ENCODE results near the gene PTTG1.
A peak's percentile ranks its signal among the peaks of the same experiment; 100 is the strongest.

Gene PTTG1

GRCh38 chr5:160418561-160419457 is 2.8 kb upstream of the PTTG1 start, which contains the start of gene SLU7:
Gene SLU7 (minus strand): TSS chr5:160419081. CDS start chr5:160415294, 3,787 bp downstream.
- H3K4me3 ChIP-seq (IDR thresholded peaks at IDR 0.05; ENCODE audit: insufficient read depth, low read depth, low read length) = no peak within 1 kb of the TSS
- H3K36me3 ChIP-seq (ENCODE audit: insufficient read depth) = no peaks in the 10 kb centered on the region
- no peaks in the 10 kb centered on the region for H4K20me1 ChIP-seq (ENCODE audit: insufficient read depth)
- H3K79me2 ChIP-seq (ENCODE audit: insufficient read depth, low read depth) = peaks cover 21% of the 10 kb centered on the region
- peak within 1 kb of the TSS; percentile 67 for H3K27ac ChIP-seq
- no peaks in the 10 kb centered on the region for H3K27me3 ChIP-seq (ENCODE audit: insufficient read depth, low read depth)
- peak within 1 kb of the TSS; percentile 67 for H2AFZ ChIP-seq (ENCODE audit: low read depth)
- TF ChIP-seq CTCF (conservative IDR thresholded peaks at IDR 0.05; ENCODE audit: low read depth, low read length) = no peak
- peak within 1 kb of the TSS; percentile 86 for H3K4me2 ChIP-seq
- peaks cover 42% of the 10 kb centered on the region for H3K4me1 ChIP-seq (ENCODE audit: low read depth, poor library complexity, severe bottlenecking)
- peak within 1 kb of the TSS; percentile 54; the same call in 1 of the 2 replicates for H3K9ac ChIP-seq

- Histone ChIP-seq H3K27me3 (ENCODE audit: insufficient read depth, low read depth) (no peaks in the 10 kb centered on the region), H4K20me1 (ENCODE audit: insufficient read depth) (no peaks in the 10 kb centered on the region), H3K4me2 (peak overlapping the region; percentile 86), H3K4me3 (IDR thresholded peaks at IDR 0.05; ENCODE audit: insufficient read depth, low read depth, low read length) (no peak overlapping the region), H3K36me3 (ENCODE audit: insufficient read depth) (no peaks in the 10 kb centered on the region; the same call in 1 of the 2 replicates), H3K9ac (peak overlapping the region; percentile 54; the same call in 1 of the 2 replicates), H2AFZ (ENCODE audit: low read depth) (peak overlapping the region; percentile 67), H3K4me1 (ENCODE audit: low read depth, poor library complexity, severe bottlenecking) (peaks cover 43% of the 10 kb centered on the region), H3K27ac (peak overlapping the region; percentile 67), H3K79me2 (ENCODE audit: insufficient read depth, low read depth) (peaks cover 21% of the 10 kb centered on the region)
- no peak for TF ChIP-seq CTCF (conservative IDR thresholded peaks at IDR 0.05; ENCODE audit: low read depth, low read length)
Measured at GRCh38 chr5:160419458-160420330, 2.0 kb upstream of the PTTG1 start.

GRCh38 chr5:160420331-160420610 is 1.4 kb upstream of the PTTG1 start:
- H3K9ac ChIP-seq = no peak overlapping the region
- no peaks in the 10 kb centered on the region for H3K27me3 ChIP-seq (ENCODE audit: insufficient read depth, low read depth)
- H3K79me2 ChIP-seq (ENCODE audit: insufficient read depth, low read depth) = peaks cover 21% of the 10 kb centered on the region
- peak overlapping the region; percentile 67 for H2AFZ ChIP-seq (ENCODE audit: low read depth)
- peak overlapping the region; percentile 86; the same call in 1 of the 2 replicates for H3K4me2 ChIP-seq
- TF ChIP-seq CTCF (conservative IDR thresholded peaks at IDR 0.05; ENCODE audit: low read depth, low read length) = no peak
- no peak overlapping the region for H3K27ac ChIP-seq
- no peaks in the 10 kb centered on the region for H4K20me1 ChIP-seq (ENCODE audit: insufficient read depth)
- peaks cover 43% of the 10 kb centered on the region for H3K4me1 ChIP-seq (ENCODE audit: low read depth, poor library complexity, severe bottlenecking)
- no peaks in the 10 kb centered on the region; the same call in 1 of the 2 replicates for H3K36me3 ChIP-seq (ENCODE audit: insufficient read depth)
- no peak overlapping the region for H3K4me3 ChIP-seq (IDR thresholded peaks at IDR 0.05; ENCODE audit: insufficient read depth, low read depth, low read length)

GRCh38 chr5:160423099-160423498 is 1.4 kb downstream of the PTTG1 start:
- Histone ChIP-seq H3K4me1 (ENCODE audit: low read depth, poor library complexity, severe bottlenecking) (peaks cover 38% of the 10 kb centered on the region), H3K27me3 (ENCODE audit: insufficient read depth, low read depth) (no peaks in the 10 kb centered on the region), H3K4me3 (IDR thresholded peaks at IDR 0.05; ENCODE audit: insufficient read depth, low read depth, low read length) (no peak overlapping the region), H4K20me1 (ENCODE audit: insufficient read depth) (no peaks in the 10 kb centered on the region), H3K79me2 (ENCODE audit: insufficient read depth, low read depth) (peaks cover 5% of the 10 kb centered on the region), H3K4me2 (0 out of 2 replicates have a peak overlapping the region, but pooled peaks have one; percentile 96), H3K27ac (no peak overlapping the region), H2AFZ (ENCODE audit: low read depth) (no peak overlapping the region), H3K36me3 (ENCODE audit: insufficient read depth) (no peaks in the 10 kb centered on the region; the same call in 1 of the 2 replicates), H3K9ac (no peak overlapping the region)
- no peak for TF ChIP-seq CTCF (conservative IDR thresholded peaks at IDR 0.05; ENCODE audit: low read depth, low read length)

Measured in KMS-11 (cell line).